IPS-15b (cell line): Measurements from ENCODE around the gene SPOCK1.

Experiments used
- H3K27me3 ChIP-seq: one replicate; pipeline ENCODE4 v1.6.1; 2013; ENCODE audit warnings: low read length; ENCODE audit not compliant: control insufficient read depth, insufficient read depth
- H3K36me3 ChIP-seq: one replicate; pipeline ENCODE4 v1.6.1; 2013; ENCODE audit warnings: low read length; ENCODE audit not compliant: control insufficient read depth, insufficient read depth
- H3K4me1 ChIP-seq: one replicate; pipeline ENCODE4 v1.6.1; 2013; ENCODE audit warnings: mild to moderate bottlenecking, low read length; ENCODE audit not compliant: control insufficient read depth, insufficient read depth
- H3K4me3 ChIP-seq: one replicate; pipeline ENCODE4 v1.5.1; 2013; ENCODE audit warnings: low read depth, low read length
- H3K9ac ChIP-seq: one replicate; pipeline ENCODE4 v1.6.1; 2013; ENCODE audit warnings: low read depth, mild to moderate bottlenecking, low read length
- H3K9me3 ChIP-seq: one replicate; pipeline ENCODE4 v1.6.1; 2013; ENCODE audit warnings: mild to moderate bottlenecking, low read length; ENCODE audit not compliant: control insufficient read depth, insufficient read depth

The SPOCK1 gene

GRCh38 chr5:137205231-137206027 lies 293.7 kb downstream of the SPOCK1 start:
- Histone ChIP-seq H3K4me1 (no peaks in the 10 kb centered on the region), H3K36me3 (no peaks in the 10 kb centered on the region), H3K9ac (no peak overlapping the region), H3K4me3 (no peak overlapping the region), H3K27me3 (no peaks in the 10 kb centered on the region), H3K9me3 (no peaks in the 10 kb centered on the region)

DNA sequence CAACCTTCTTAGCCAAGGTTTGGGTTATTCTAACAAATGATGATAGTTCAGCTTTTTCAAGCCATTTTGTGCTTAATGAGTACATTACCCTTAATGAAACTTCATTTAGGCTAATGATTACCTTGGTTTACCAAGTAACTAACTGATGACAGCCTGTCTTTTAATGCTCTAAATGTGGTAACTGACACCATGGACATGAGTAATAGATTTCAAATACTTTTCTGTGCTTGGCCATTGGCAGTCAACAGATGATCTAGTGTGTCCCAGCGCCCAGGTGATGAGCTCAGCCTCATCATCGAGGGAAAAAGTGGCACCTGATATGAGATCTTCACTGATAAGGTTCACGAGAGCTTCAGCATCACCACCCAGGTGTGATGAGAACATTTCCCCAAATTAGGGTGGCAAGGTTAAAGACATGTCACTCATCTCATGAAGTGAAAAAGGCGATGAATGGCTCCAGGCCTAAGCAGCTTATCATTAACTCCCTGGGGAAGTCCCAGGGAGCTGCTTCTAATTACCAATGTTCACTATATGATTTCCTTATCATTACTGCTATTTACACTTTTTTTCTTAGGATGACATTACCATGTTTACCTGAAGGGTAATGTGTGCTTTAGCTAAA lies 296.0 kb downstream of the SPOCK1 start:
- Histone ChIP-seq H3K36me3 (no peaks in the 10 kb centered on the region), H3K27me3 (no peaks in the 10 kb centered on the region), H3K4me3 (no peak overlapping the region), H3K9me3 (no peaks in the 10 kb centered on the region), H3K9ac (no peak overlapping the region), H3K4me1 (no peaks in the 10 kb centered on the region)

- no peaks in the 10 kb centered on the region for H3K4me1 ChIP-seq
Measured at GRCh38 chr5:137201876-137202275, 297.2 kb downstream of the SPOCK1 start.

DNA sequence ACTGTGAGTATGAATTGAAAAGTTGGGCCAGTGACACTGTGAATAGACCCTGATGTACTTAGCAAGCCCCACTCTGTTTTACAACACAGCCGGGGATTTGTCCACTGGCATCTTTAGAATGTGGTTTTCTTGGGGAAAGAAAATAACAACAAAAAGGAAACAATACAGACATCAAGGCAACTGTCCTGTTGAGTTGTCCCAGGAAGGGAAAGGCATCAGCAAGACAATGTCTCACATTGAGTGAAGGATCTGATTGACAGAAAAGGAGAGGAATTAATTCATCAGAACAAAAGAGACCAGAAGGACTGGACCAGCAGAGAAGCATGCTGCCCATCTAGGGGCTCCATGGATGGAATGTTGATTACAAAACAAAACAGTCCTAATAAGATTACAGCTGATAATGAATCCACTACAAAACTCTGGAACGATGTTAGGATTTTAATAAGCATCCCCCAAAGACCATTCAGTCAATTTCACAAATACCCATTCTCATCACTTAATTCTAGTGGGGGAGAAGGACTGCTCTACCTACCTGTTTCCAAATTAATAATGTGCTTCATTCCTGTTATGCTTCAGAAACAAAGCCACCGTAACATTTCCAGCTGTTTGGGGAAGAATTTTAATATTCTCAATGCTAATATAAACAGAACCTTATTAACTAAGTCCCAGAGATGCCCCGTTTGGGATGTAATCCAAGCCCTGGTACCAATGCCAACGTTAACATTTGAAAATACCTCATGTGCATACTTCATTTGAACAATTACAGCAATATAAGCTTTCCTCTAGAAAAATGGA lies 298.0 kb downstream of the SPOCK1 start:
- no peak overlapping the region for H3K9ac ChIP-seq
- H3K4me1 ChIP-seq: no peaks in the 10 kb centered on the region
- no peak overlapping the region for H3K4me3 ChIP-seq
- H3K36me3 ChIP-seq: no peaks in the 10 kb centered on the region
- H3K27me3 ChIP-seq: no peaks in the 10 kb centered on the region
- no peaks in the 10 kb centered on the region for H3K9me3 ChIP-seq

More at GRCh38 chr5:137201876-137202275, 297.2 kb downstream of the SPOCK1 start:
- Histone ChIP-seq H3K27me3 (no peaks in the 10 kb centered on the region), H3K9me3 (no peaks in the 10 kb centered on the region), H3K9ac (no peak overlapping the region), H3K4me3 (no peak overlapping the region), H3K36me3 (no peaks in the 10 kb centered on the region)

DNA sequence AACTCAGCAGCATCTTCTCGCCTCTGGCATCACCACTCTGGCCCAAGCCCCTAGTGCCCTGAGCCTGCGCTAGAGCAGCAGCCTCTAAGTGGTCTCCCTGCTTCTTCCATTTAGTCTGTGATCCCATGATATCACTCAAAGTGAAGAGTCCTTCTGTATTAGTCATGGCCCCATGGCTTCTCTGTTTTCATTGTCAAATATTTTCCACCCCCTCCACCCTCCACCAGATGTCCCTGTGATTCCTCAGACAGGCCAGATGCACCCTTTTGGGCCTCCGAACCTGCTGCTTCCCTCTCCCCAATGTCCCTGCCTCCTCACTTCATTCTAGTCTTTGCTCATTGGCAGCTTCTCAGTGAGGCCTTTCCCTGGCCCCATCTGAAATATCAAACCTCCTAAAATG lies 299.2 kb downstream of the SPOCK1 start:
- H3K4me3 ChIP-seq: no peak overlapping the region
- no peak overlapping the region for H3K9ac ChIP-seq
- no peaks in the 10 kb centered on the region for H3K9me3 ChIP-seq
- no peaks in the 10 kb centered on the region for H3K27me3 ChIP-seq
- no peaks in the 10 kb centered on the region for H3K36me3 ChIP-seq
- H3K4me1 ChIP-seq: no peaks in the 10 kb centered on the region

DNA sequence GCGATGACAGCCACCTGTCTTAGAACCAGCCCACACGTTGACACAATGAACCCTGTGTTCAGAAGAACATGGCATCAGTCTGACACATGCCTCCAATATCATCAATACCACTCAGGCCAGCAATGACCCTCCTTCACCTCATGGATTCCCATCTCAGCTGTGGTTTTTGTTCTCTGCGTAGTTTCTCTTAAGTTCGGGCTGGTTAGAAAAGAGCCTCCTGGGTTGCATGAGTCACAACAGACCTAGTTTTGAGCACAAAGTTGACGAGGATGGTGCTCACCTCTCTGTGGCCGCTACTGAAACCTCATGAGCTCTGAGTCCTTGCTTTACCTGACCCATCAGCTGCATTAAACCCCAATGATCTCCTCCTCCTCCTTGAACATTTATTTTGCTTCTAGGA lies 299.9 kb downstream of the SPOCK1 start:
- no peaks in the 10 kb centered on the region for H3K9me3 ChIP-seq
- no peaks in the 10 kb centered on the region for H3K27me3 ChIP-seq
- H3K9ac ChIP-seq: no peak overlapping the region

GRCh38 chr5:137195483-137195882 lies 303.6 kb downstream of the SPOCK1 start:
- Histone ChIP-seq H3K36me3 (no peaks in the 10 kb centered on the region), H3K4me1 (no peaks in the 10 kb centered on the region), H3K4me3 (no peak overlapping the region), H3K27me3 (no peaks in the 10 kb centered on the region), H3K9me3 (no peaks in the 10 kb centered on the region), H3K9ac (no peak overlapping the region)

More for the DNA sequence above, 299.9 kb downstream of the SPOCK1 start:
- Histone ChIP-seq H3K4me1 (no peaks in the 10 kb centered on the region), H3K36me3 (no peaks in the 10 kb centered on the region), H3K4me3 (no peak overlapping the region)

- Histone ChIP-seq H3K4me3 (no peak overlapping the region), H3K27me3 (no peaks in the 10 kb centered on the region), H3K36me3 (no peaks in the 10 kb centered on the region), H3K9me3 (no peaks in the 10 kb centered on the region), H3K9ac (no peak overlapping the region), H3K4me1 (no peaks in the 10 kb centered on the region)
Measured at GRCh38 chr5:137194300-137194699, 304.8 kb downstream of the SPOCK1 start.

GRCh38 chr5:137192293-137192743 lies 306.8 kb downstream of the SPOCK1 start:
- no peaks in the 10 kb centered on the region for H3K36me3 ChIP-seq
- no peaks in the 10 kb centered on the region for H3K9me3 ChIP-seq
- no peak overlapping the region for H3K4me3 ChIP-seq
- H3K27me3 ChIP-seq: no peaks in the 10 kb centered on the region
- H3K4me1 ChIP-seq: no peaks in the 10 kb centered on the region
- H3K9ac ChIP-seq: no peak overlapping the region

GRCh38 chr5:137191179-137191578 lies 307.9 kb downstream of the SPOCK1 start:
- Histone ChIP-seq H3K9me3 (no peaks in the 10 kb centered on the region), H3K4me3 (no peak overlapping the region), H3K36me3 (no peaks in the 10 kb centered on the region), H3K9ac (no peak overlapping the region), H3K27me3 (no peaks in the 10 kb centered on the region), H3K4me1 (no peaks in the 10 kb centered on the region)

GRCh38 chr5:137190441-137190840 lies 308.7 kb downstream of the SPOCK1 start:
- Histone ChIP-seq H3K9ac (no peak overlapping the region), H3K36me3 (no peaks in the 10 kb centered on the region)

More at GRCh38 chr5:137190441-137190840, 308.7 kb downstream of the SPOCK1 start:
- Histone ChIP-seq H3K4me1 (no peaks in the 10 kb centered on the region), H3K9me3 (no peaks in the 10 kb centered on the region), H3K4me3 (no peak overlapping the region), H3K27me3 (no peaks in the 10 kb centered on the region)
